Gastrocnemius medialis (tissue), 4 donors: ENCODE measurements around the gene RGS1.

Source experiments
- POLR2A ChIP-seq, 2 donors: fragments of 450-650 bp; IDR thresholded peaks; one replicate each; pipeline ENCODE4 v1.6.1; 2017; ENCODE audit warnings: antibody characterized with exemption in 2 of 2, mild to moderate bottlenecking in 2 of 2, moderate library complexity in 2 of 2
- TF ChIP-seq, protein P1 (sequence below), 5 experiments: fragments of 450-650 bp in 3 of 5; fragments of 200-600 bp in 2 of 5; sonication (generic) in 2 of 5; IDR thresholded peaks in 4 of 5; conservative IDR thresholded peaks in 1 of 5; 1 replicate in 4 of 5; 2 replicates in 1 of 5; pipeline ENCODE4 v1.5.1; 2016 to 2019; ENCODE audit warnings: antibody characterized with exemption in 5 of 5, mild to moderate bottlenecking in 3 of 5, moderate library complexity in 3 of 5

GRCh38 chr1:192574073-192574472, 1.5 kb upstream of the RGS1 start:
- TF ChIP-seq, protein P1, sequence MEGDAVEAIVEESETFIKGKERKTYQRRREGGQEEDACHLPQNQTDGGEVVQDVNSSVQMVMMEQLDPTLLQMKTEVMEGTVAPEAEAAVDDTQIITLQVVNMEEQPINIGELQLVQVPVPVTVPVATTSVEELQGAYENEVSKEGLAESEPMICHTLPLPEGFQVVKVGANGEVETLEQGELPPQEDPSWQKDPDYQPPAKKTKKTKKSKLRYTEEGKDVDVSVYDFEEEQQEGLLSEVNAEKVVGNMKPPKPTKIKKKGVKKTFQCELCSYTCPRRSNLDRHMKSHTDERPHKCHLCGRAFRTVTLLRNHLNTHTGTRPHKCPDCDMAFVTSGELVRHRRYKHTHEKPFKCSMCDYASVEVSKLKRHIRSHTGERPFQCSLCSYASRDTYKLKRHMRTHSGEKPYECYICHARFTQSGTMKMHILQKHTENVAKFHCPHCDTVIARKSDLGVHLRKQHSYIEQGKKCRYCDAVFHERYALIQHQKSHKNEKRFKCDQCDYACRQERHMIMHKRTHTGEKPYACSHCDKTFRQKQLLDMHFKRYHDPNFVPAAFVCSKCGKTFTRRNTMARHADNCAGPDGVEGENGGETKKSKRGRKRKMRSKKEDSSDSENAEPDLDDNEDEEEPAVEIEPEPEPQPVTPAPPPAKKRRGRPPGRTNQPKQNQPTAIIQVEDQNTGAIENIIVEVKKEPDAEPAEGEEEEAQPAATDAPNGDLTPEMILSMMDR (IDR thresholded peaks at IDR 0.05 in 4 of 5, conservative IDR thresholded peaks at IDR 0.05 in 1 of 5): no peak
- no peak for TF ChIP-seq POLR2A (IDR thresholded peaks at IDR 0.05)
